KMS-11 (cell line): ENCODE results near the gene FLRT2.

Experiments used
- H2AFZ ChIP-seq: fragments of 200-600 bp; sonication (generic); 2 replicates; pipeline ENCODE4 v1.6.1; 2016; ENCODE audit warnings: antibody characterized with exemption, mixed run types, low read depth
- H3K27ac ChIP-seq: fragments of 200-600 bp; sonication (generic); 2 replicates; pipeline ENCODE4 v1.6.1; 2016; ENCODE audit warnings: mild to moderate bottlenecking, mixed run types
- H3K27me3 ChIP-seq: fragments of 200-600 bp; sonication (generic); 2 replicates; pipeline ENCODE4 v1.6.1; 2017; ENCODE audit warnings: mild to moderate bottlenecking, low read depth, mixed run types, moderate library complexity; ENCODE audit not compliant: insufficient read depth
- H3K36me3 ChIP-seq: fragments of 200-600 bp; sonication (generic); 2 replicates; pipeline ENCODE4 v1.6.1; 2017; ENCODE audit warnings: mild to moderate bottlenecking, mixed run types; ENCODE audit not compliant: insufficient read depth
- H3K4me1 ChIP-seq: fragments of 200-600 bp; sonication (generic); 2 replicates; pipeline ENCODE4 v1.6.1; 2016; ENCODE audit warnings: mild to moderate bottlenecking, low read depth, mixed run types; ENCODE audit not compliant: poor library complexity, severe bottlenecking
- H3K4me2 ChIP-seq: fragments of 200-600 bp; sonication (generic); 2 replicates; pipeline ENCODE4 v1.7.0; 2016; ENCODE audit warnings: mild to moderate bottlenecking, mixed run types
- H3K4me3 ChIP-seq: fragments of 200-600 bp; sonication (generic); IDR thresholded peaks from 2 replicates; pipeline ENCODE4 v1.6.1; 2017; ENCODE audit warnings: low read depth, low read length, mixed read lengths; ENCODE audit not compliant: insufficient read depth
- H3K79me2 ChIP-seq: fragments of 200-600 bp; sonication (generic); 2 replicates; pipeline ENCODE4 v1.6.1; 2016; ENCODE audit warnings: low read depth, mixed run types; ENCODE audit not compliant: insufficient read depth
- H3K9ac ChIP-seq: fragments of 200-600 bp; sonication (generic); 2 replicates; pipeline ENCODE4 v1.6.1; 2016; ENCODE audit warnings: mild to moderate bottlenecking, mixed run types
- H4K20me1 ChIP-seq: fragments of 200-600 bp; sonication (generic); 2 replicates; pipeline ENCODE4 v1.6.1; 2016; ENCODE audit warnings: mild to moderate bottlenecking, mixed run types; ENCODE audit not compliant: insufficient read depth
- CTCF ChIP-seq: fragments of 200-600 bp; sonication (generic); conservative IDR thresholded peaks from 2 replicates; pipeline ENCODE4 v1.6.1; 2017; ENCODE audit warnings: low read depth, mild to moderate bottlenecking, antibody characterized with exemption, low read length, moderate library complexity, mixed read lengths

FLRT2 gene

GRCh38 chr14:85527445-85528035 is 2.4 kb upstream of the FLRT2 start:
- no peaks in the 10 kb centered on the region for H3K4me1 ChIP-seq
- no peak overlapping the region for H3K9ac ChIP-seq
- H3K79me2 ChIP-seq = no peaks in the 10 kb centered on the region
- no peaks in the 10 kb centered on the region for H3K36me3 ChIP-seq
- no peaks in the 10 kb centered on the region for H4K20me1 ChIP-seq
- no peak overlapping the region for H3K4me2 ChIP-seq
- TF ChIP-seq CTCF = no peak
- no peaks in the 10 kb centered on the region for H3K27me3 ChIP-seq
- no peak overlapping the region for H2AFZ ChIP-seq
- H3K27ac ChIP-seq = no peak overlapping the region
- H3K4me3 ChIP-seq = no peak overlapping the region

- H3K4me3 ChIP-seq = no peak overlapping the region
- H3K4me2 ChIP-seq = no peak overlapping the region
- H3K27ac ChIP-seq = no peak overlapping the region
- H3K27me3 ChIP-seq = no peaks in the 10 kb centered on the region
- H4K20me1 ChIP-seq = no peaks in the 10 kb centered on the region
- H3K4me1 ChIP-seq = no peaks in the 10 kb centered on the region
- TF ChIP-seq CTCF = no peak
- H3K9ac ChIP-seq = no peak overlapping the region
- H3K79me2 ChIP-seq = no peaks in the 10 kb centered on the region
- no peak overlapping the region for H2AFZ ChIP-seq
- no peaks in the 10 kb centered on the region for H3K36me3 ChIP-seq
Measured at GRCh38 chr14:85528080-85528896, 1.7 kb upstream of the FLRT2 start.

GRCh38 chr14:85528897-85529631 is 880 bp upstream of the FLRT2 start:
- Histone ChIP-seq H3K4me3 (no peak overlapping the region), H3K9ac (no peak overlapping the region), H4K20me1 (no peaks in the 10 kb centered on the region), H3K36me3 (no peaks in the 10 kb centered on the region), H3K27me3 (no peaks in the 10 kb centered on the region), H3K27ac (no peak overlapping the region), H3K79me2 (no peaks in the 10 kb centered on the region), H2AFZ (no peak overlapping the region), H3K4me2 (no peak overlapping the region), H3K4me1 (no peaks in the 10 kb centered on the region)
- TF ChIP-seq CTCF = no peak

- Histone ChIP-seq H3K79me2 (no peaks in the 10 kb centered on the region), H3K4me2 (no peak overlapping the region), H3K4me1 (no peaks in the 10 kb centered on the region), H4K20me1 (no peaks in the 10 kb centered on the region), H3K27me3 (no peaks in the 10 kb centered on the region), H2AFZ (no peak overlapping the region), H3K4me3 (no peak overlapping the region), H3K9ac (no peak overlapping the region), H3K27ac (no peak overlapping the region), H3K36me3 (no peaks in the 10 kb centered on the region)
- no peak for TF ChIP-seq CTCF
Measured at GRCh38 chr14:85530626-85531025, 682 bp downstream of the FLRT2 start.
